ENCODE data around the gene MTFMT.

GRCh38 chr15:65059931-65060596, 30.6 kb upstream of the MTFMT start:
- TF ChIP-seq SUZ12 (IDR thresholded peaks at IDR 0.05; ENCODE audit: extremely low read depth, insufficient read depth, insufficient read length), result no peak
- TF ChIP-seq YY1 (IDR thresholded peaks at IDR 0.05; ENCODE audit: insufficient read depth, insufficient read length), result no peak

Data from NT2/D1 (cell line).